22Rv1 (cell line): ENCODE results near the gene ITGB3.

ENCODE experiments used
- H3K27ac ChIP-seq: fragments of 450-650 bp; 2 replicates; pipeline ENCODE4 v1.5.1; 2017
- ZFX ChIP-seq: fragments of 450-650 bp; IDR thresholded peaks from 2 replicates; pipeline ENCODE4 v1.6.1; 2017; ENCODE audit warnings: antibody characterized with exemption, borderline replicate concordance
- TF ChIP-seq, protein P1 (sequence below): fragments of 450-650 bp; IDR thresholded peaks from 2 replicates; pipeline ENCODE4 v1.5.1; 2017; ENCODE audit warnings: mild to moderate bottlenecking

ITGB3 gene

DNA sequence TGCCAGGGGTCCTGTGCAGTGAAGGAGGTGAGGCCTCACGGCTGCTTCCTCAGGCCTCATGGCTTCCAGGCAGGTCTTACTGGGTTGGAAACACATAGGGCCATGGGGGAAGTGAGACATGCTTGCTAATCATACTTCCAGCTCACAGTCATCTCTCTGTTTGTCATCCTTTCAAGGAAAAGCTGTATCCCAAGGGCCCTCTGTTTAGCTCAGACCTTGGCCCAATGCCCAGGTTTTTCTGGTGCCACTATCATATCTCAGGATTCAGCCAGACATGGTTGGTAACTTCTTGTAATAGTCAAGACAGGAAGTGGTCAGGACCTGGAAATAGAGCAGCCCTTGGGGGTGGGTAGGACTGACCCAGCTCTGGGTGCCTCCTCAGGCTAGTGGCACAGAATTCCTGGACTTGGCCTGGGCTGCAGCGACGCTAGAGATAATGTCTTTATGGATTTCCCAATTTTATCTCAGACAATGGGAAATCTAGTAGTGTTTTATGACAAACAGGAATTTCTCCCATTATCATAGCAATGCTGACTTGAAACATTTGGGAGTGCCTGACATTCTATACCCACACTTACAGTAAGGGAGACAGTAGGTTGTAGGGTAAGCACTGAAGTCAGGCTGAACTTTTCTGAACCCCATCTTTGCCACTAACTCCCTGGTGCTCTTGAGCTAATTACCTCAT, 13.5 kb upstream of the ITGB3 start:
- TF ChIP-seq ZFX = no peak
- TF ChIP-seq, protein P1, sequence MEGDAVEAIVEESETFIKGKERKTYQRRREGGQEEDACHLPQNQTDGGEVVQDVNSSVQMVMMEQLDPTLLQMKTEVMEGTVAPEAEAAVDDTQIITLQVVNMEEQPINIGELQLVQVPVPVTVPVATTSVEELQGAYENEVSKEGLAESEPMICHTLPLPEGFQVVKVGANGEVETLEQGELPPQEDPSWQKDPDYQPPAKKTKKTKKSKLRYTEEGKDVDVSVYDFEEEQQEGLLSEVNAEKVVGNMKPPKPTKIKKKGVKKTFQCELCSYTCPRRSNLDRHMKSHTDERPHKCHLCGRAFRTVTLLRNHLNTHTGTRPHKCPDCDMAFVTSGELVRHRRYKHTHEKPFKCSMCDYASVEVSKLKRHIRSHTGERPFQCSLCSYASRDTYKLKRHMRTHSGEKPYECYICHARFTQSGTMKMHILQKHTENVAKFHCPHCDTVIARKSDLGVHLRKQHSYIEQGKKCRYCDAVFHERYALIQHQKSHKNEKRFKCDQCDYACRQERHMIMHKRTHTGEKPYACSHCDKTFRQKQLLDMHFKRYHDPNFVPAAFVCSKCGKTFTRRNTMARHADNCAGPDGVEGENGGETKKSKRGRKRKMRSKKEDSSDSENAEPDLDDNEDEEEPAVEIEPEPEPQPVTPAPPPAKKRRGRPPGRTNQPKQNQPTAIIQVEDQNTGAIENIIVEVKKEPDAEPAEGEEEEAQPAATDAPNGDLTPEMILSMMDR = no peak
- no peak overlapping the region for H3K27ac ChIP-seq

DNA sequence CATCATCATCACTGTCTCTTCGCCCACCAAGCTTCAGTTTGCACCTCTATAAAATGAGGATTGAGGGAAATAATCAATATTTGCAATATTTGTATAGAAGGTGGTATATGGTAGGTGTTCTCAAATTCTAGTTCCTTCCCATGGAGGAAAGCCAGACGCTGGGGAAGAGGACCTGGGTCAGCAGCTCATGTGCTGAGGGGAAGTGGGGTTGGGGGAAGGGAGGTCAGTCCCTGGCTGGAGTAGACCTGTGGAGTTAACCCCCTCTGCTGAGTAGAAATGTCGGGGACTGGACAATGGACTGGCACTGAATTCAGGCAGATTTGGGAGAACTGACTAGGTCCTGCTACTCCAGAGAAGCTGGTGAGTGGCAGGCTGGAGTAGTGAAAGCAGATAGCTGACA, 12.8 kb upstream of the ITGB3 start:
- no peak overlapping the region for H3K27ac ChIP-seq
- TF ChIP-seq ZFX = no peak
- TF ChIP-seq, protein P1 = no peak

DNA sequence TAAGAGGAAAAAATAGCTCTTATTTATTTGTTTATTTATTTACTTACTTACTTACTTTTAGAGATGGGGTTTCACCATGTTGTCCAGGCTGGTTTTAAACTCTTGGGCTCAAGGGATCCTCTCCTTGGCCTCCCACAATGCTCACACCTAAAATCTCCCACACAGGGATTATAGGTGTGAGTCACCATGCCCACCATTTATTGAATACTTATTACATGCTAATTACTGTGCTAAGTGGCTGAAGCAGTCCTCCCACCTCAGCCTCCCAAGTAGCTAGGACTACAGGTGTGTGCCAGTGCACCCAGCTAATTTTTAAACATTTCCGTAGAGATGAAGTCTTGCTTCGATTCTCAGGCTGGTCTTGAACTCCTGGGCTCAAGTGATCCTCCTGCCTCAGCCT, 11.0 kb upstream of the ITGB3 start:
- TF ChIP-seq, protein P1 = no peak
- TF ChIP-seq ZFX = no peak
- H3K27ac ChIP-seq = no peak overlapping the region

DNA sequence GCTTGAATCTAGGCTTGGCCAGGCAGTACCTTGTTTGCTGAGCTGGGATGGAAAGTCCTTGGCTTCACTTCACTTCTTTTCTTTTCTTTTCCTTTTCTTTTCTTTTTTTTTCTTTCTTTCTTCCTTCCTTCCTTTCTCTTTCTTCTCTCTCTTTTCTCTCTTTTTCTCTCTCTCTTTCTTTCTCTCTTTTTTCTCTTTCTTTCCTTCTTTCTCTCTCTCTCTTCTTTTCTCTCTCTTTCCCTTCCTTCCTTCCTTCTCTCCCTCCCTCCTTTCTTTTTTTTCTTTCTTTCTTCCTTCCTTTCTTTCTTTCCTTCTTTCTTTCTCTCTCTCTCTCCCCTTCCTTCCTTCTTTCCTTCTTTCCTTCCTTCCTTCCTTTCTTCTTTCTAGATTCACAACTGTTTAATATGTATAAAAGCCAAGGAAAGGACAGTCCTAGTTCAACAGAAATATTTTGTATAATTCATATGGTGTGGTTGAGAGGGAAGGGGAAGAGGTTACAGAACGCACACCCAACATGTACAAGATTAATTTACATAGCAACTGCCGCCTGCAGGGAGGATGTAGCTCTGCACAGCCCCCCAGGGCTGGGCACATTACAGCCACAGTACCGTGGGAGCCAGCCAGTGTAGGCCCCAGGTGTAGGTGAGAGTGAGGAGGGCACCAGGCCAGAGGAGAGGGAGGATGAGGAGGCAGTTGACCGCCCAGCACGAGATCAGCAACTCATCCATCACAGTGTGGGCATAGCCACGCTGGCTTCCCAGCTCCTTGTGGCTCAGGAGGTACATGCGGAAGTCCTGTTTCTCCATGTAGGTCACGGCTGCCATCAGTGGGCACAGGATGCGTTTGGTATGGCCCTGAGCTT, 9.7 kb upstream of the ITGB3 start:
- no peak overlapping the region for H3K27ac ChIP-seq
- TF ChIP-seq ZFX = no peak
- TF ChIP-seq, protein P1 = no peak

DNA sequence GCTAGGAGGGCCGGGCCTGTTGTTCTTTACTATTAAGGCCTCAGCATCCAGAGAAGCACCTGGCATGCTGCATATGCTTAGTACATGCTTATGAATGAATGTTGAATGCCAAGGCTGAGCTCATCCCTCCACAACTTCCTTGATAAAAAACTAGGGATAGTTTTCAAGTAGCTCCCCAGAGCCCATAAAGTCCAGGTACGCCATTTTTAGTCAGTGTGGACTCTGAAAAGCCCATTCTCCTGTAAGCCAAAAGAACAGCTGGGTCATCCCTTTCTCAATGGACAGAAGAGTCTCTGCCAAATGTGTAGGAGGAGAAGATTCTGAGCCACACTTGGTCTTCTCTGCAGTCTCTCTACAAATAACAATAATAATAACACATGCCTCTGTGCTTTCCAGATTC, 8.9 kb upstream of the ITGB3 start:
- H3K27ac ChIP-seq = no peak overlapping the region
- TF ChIP-seq, protein P1 = no peak
- no peak for TF ChIP-seq ZFX

DNA sequence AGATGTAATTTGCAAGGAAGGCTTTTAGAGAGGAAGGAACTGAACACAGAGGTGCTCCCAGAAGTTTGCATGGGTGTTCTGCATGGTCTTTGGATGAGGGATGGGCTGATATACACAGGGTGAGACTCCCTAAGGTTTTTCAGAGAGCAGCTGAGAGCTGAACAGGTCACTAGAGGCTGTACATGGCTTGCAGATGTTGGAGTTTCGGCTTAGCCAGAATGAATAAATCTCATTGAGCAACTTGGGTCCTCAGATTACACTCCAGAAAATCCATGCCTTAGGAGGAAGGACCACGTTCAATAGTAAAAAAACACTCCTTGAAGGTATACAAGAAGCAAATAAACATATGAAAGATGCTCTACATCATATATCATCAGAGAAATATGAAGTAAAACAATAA, 7.5 kb upstream of the ITGB3 start:
- no peak overlapping the region for H3K27ac ChIP-seq
- TF ChIP-seq ZFX = no peak
- TF ChIP-seq, protein P1 = no peak

DNA sequence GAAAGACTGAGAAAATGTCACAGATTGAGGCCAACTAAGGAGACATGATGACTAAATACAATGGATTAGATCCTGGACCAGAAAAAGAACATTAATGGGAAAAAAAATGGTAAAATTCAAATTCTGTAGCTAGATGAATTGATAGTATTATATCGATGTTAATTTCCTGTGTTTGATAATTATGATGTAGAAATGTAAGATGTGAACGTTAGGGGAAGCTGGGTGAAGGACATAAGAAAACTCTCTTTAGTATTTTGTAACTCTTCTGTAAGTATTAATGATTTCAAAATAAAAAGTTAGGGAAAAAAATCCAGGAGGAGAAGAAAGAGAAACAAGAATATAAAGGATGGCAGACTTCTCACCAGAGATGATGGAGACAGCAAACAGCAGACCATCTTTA, 2.8 kb upstream of the ITGB3 start:
- H3K27ac ChIP-seq = no peak overlapping the region
- TF ChIP-seq, protein P1 = no peak
- no peak for TF ChIP-seq ZFX
